Measurements from ENCODE around the gene MRPL37.
A peak's percentile ranks its signal among the peaks of the same experiment; 100 is the strongest.
"Not testable (repeated sequence)": the region's sequence is repeated elsewhere in the genome, so short reads cannot be mapped to it uniquely, and the experiment has no call there.

MRPL37 gene

GRCh38 chr1:54199765-54200518, at the start of gene MRPL37, which contains the start of gene CYB5RL:
TSS of gene MRPL37 (plus strand) at chr1:54200167. CDS start at chr1:54200244, 77 bp downstream.
TSS of gene CYB5RL (minus strand) at chr1:54200030. CDS start at chr1:54195616, 4,414 bp downstream.
- peak; percentile 100 for DNase-seq (ENCODE audit: low spot score)

- no peak for DNase-seq (ENCODE audit: low spot score)
These were observed 49.0 kb upstream of the MRPL37 start for GRCh38 chr1:54151013-54151412.

DNA sequence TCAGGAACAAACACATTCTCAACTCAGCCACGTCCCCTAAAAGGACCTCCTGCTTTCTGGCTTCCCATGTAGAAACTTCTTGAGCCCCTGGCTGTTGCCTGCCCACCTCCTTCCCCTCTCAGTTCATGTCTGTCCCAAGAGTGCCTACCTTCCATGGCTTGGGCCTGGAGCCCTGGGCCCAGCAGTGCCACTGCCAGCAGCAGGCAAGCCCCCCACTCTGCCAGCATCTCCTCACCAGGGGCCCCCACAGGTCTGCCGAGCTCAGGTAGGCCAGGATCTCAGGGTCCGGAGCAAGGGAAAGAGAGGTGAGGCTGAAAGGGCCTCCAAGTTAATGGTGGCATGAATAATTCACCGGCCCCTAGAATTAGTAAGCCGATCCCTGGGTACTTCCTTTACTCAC, 47.3 kb upstream of the MRPL37 start, which contains the start of gene CDCP2:
Gene CDCP2 (minus strand): TSS at position 305 of the 400 bp plus-strand sequence. CDS start 78 bp downstream, at position 227.
- DNase-seq (ENCODE audit: low spot score): no peak

DNA sequence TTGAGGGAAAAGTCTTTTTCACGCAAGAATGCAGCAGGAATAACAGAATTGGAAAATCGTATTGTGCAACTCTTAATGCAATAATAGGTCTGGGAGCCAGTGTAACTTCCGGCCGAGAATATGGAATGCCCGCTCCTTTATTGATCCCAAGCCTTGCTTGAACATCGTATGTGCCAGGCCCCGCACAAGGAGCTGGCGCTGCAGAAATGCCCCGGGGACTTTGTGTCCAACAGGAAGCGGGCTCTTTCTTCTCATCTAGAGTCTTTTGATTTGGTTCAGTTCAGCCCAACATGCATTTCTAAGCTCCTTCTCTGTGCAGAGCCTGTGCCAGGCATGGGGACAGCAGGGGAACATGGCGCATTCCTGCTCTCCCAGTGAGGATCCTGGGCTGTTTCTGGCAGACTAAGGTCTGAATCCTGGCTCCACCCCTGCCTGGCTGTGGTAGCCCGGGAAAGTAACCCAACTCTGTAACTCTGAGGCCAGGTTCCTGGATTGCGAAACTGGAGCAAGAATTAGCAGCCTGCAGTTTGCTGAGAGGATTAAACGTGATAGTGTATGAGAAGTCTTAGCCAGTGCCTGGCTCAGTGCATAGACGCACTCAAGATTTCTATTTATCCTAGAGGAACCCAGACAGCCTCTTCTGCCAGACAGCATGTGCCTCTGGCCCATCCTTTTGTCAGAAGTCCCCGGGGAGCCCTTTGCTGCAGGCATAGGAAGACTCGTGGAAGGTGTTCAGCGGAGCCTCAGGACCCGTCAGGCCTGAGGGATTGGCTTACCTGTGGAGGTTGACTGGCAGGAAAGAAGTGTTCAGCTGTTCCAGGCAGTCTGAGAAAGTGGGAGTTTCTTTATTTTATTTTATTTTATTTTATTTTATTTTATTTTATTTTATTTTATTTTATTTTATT, 46.2 kb upstream of the MRPL37 start:
- peak; percentile 74 for DNase-seq (ENCODE audit: low spot score)

GRCh38 chr1:54156201-54156600, 43.8 kb upstream of the MRPL37 start:
- no peak for DNase-seq (ENCODE audit: low spot score)

DNA sequence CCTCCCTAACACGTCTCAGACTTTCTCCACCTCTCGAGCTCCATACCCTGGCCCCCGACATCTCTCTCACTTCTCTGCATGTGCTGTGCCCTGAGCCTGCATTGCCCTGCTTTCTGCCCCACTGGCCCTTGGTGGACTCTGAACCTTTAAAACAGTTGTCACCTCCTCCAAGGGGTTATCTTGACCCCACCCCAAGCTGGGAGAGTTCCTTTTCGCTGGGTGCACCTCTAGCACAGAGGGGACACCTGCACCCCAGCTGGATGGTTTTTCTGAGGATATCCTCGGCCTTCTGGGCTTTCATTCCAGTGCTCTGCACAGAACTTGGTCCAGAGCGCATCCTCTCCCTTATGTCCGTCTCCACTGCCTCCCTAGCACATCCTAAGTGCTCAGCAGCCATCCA, 43.0 kb upstream of the MRPL37 start:
- DNase-seq (ENCODE audit: low spot score): no peak

DNA sequence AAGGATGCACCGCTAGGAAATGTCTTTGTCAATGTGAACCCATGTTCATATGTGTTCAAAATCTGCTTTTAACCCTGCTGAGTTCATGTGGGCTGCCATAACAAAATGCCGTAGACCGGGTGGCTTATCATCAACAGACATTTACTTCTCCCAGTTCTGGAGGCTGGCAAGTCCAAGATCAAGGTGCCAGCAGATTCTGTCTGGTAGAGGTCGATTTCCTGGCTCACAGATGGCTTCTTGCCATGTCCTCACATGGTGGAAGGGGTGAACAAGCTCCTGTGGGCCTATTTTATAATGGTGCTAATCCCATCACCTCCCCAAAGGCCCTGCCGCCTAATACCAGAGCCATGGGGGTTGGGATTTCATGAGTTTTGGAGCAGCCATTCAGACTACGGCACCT, 42.6 kb upstream of the MRPL37 start:
- DNase-seq (ENCODE audit: low spot score): no peak

- DNase-seq (ENCODE audit: low spot score): no peak
These were observed 41.9 kb upstream of the MRPL37 start for GRCh38 chr1:54158071-54158470.

- no peak for DNase-seq (ENCODE audit: low spot score)
These were observed 40.1 kb upstream of the MRPL37 start for GRCh38 chr1:54159733-54160316.

DNA sequence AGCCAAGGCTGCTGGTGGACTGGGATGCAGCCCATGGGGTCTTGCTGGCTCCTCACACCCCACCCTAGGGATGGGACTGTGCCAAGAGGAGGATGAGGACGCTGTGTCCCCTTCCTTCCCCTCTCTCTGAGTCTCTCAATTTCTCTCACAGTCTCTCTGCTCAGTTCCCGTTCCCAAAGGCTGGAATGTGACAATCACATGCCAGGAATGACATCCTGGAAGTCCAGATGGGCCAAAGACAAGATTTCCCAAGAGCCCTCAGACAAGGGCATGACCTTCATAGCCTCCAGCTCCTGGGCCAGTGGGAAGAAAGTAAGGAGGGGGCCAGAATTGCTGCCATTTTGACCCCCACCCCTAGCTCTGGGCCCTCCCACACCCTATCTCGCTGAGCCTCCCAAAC, 39.6 kb upstream of the MRPL37 start:
- DNase-seq (ENCODE audit: low spot score): no peak

- DNase-seq (ENCODE audit: low spot score): no peak
These were observed 38.3 kb upstream of the MRPL37 start for GRCh38 chr1:54161495-54162168.

- no peak for DNase-seq (ENCODE audit: low spot score)
These were observed 36.9 kb upstream of the MRPL37 start for GRCh38 chr1:54163051-54163450.

DNA sequence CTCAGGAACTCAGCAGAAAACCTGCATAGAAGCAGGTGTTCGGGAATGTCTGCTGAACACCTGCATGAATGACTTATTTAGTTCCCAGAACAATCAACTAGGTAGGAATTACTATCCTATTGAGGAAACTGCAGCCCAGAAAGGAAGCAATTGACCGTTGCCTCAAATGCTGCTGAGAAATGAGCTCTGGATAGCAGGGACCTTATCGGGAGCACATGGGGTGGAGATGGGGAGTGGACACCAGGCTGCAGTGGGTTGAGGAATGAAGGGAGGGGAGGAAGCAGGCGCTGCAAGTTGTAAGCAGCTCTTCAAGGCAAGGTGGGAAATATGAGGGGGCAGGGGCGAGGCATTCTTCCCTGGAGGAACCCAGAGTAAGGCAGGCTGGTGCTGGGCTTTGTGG, 36.4 kb upstream of the MRPL37 start:
- DNase-seq (ENCODE audit: low spot score): no peak

- DNase-seq (ENCODE audit: low spot score): no peak
These were observed 34.8 kb upstream of the MRPL37 start for GRCh38 chr1:54165146-54165545.

DNA sequence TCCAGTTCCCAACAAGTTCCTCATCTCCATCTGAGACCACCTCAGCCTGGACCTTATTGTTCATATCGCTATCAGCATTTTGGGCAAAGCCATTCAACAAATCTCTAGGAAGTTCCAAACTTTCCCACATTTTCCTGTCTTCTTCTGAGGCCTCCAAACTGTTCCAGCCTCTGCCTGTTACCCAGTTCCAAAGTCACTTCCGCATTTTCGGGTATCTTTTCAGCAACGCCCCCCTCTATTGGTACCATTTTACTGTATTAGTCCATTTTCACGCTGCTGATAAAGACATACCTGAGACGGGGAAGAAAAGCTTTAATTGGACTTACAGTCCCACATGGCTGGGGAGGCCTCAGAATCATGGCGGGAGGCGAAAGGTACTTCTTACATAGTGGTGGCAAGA, 33.6 kb upstream of the MRPL37 start:
- not testable (repeated sequence) for DNase-seq (ENCODE audit: low spot score)

DNA sequence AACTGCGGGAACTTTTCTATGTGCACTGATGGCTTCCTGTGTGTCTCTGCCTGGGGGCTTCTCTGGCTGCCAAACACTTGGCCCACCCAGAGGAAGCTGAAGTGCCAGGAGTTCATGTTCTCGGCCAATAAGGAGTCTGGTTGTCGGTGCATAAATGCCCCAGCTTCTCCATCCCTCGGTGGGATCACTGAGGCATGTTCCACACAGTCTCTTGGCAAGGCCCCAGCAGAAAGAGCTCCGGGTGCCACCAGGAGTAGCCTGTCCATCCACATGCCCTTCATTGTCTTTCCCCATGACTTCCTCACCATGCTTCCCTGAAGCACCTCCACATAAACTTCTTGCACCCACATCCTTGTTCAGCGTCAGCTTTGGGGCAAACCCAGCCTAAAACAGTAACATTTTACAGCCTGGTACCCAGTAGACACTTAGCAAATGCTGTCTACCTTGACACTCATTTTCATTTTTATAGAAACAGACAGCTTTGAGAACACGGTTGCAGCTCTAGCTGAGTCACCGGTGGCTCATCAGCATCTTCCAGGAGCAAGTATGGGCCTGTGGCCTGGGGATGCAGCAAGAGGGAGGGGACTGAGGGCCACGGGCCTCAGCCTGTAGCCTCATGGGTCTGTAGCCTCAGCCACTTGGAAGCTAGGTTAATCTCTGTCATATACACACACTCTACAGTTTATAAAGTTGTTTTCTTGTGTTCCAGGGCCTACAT, 32.4 kb upstream of the MRPL37 start:
- DNase-seq (ENCODE audit: low spot score): no peak

DNA sequence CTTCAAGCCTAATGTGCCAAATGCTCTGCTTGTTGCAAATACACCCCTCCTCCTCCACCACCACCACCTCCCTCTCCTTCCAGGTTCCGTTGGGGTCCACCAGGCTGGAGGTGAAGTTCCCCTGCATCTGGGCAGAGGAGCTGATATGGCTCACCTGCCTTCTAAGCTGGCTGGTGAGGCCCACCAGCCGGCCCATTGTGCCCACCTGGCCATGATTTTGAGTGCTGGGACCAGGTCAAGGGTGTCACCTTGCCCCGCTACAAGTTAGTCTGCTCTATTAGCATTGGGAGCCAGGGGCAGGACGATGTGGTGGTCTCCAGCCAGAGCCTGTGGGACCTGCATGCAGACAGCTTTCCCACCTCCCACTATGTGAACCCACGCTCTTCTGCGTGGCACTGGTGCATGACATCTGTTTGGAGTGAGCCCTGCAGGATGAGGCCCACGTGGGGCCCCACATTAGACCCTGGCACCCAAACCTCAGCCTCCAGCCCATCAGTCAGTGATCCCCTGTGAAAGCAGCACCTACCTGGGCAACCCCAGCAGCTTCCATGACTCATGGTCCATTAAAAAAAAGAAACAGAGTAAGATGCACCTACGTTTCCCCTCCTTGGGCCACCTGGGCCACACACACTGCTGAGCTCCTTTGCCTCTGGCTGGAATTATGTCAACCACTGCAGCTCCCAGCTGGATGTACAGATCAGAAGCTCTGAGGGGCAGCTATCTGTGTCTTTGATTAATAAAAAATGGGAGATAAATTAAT, 31.6 kb upstream of the MRPL37 start:
- DNase-seq (ENCODE audit: low spot score): no peak

DNA sequence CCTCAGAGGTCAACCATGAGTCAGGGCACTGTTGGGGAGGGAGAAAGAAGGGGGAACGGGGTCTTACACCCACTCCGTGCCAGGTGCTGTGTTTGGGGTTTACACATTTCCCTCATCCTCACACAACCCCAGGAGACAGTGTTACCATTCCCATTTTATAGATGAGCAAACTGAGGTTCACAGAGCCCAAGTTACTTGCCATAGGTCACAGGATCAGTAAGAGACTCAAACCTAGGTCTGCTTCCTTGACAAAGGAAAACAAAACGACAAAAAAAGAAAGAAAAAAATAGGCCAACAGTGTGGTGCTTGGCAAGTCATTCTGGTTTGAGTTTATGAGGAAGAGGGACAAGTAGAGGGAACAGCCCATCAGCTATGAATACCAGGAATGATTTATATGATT, 30.9 kb upstream of the MRPL37 start:
- DNase-seq (ENCODE audit: low spot score): no peak

GRCh38 chr1:54171016-54171415, 29.0 kb upstream of the MRPL37 start:
- DNase-seq (ENCODE audit: low spot score): no peak

GRCh38 chr1:54171606-54172005, 28.4 kb upstream of the MRPL37 start:
- DNase-seq (ENCODE audit: low spot score): no peak

Data from iPS-NIHi11 (cell line).